Neural cell (in vitro differentiated cells): ENCODE results near the gene UBN1. TPM values are rescaled to one million over a fixed set of nuclear protein-coding genes. Genes with fewer than 3 reads are reported as not detected.

Experiments used
- H2AFZ ChIP-seq: fragments of 200-600, 300-800 bp; sonication (generic), shearing (Covaris generic); 2 replicates; pipeline ENCODE4 v1.6.0; 2014; ENCODE audit warnings: low read depth, mild to moderate bottlenecking, antibody characterized with exemption, low read length, moderate library complexity
- H3F3A ChIP-seq: fragments of 200-600 bp; shearing (Covaris generic); 2 replicates; pipeline ENCODE4 v1.6.1; 2016; ENCODE audit warnings: mild to moderate bottlenecking, moderate library complexity, mixed read lengths, antibody characterized with exemption, low read length; ENCODE audit not compliant: insufficient read depth, poor library complexity, severe bottlenecking
- H3K27ac ChIP-seq: fragments of 200-600, 300-800 bp; sonication (generic), shearing (Covaris generic); 2 replicates; pipeline ENCODE4 v1.5.1; 2014; ENCODE audit warnings: mild to moderate bottlenecking, low read length, moderate library complexity
- H3K27me3 ChIP-seq: fragments of 300-800, 200-600 bp; sonication (generic), shearing (Covaris generic); 2 replicates; pipeline ENCODE4 v1.6.0; 2014; ENCODE audit warnings: mild to moderate bottlenecking, low read depth, low read length, moderate library complexity; ENCODE audit not compliant: insufficient read depth
- H3K36me3 ChIP-seq: fragments of 300-800, 200-600 bp; sonication (generic), shearing (Covaris generic); 2 replicates; pipeline ENCODE4 v1.5.1; 2014; ENCODE audit warnings: mild to moderate bottlenecking, antibody characterized with exemption, low read length, moderate library complexity; ENCODE audit not compliant: insufficient read depth
- H3K4me2 ChIP-seq: fragments of 300-800, 200-600 bp; sonication (generic), shearing (Covaris generic); 2 replicates; pipeline ENCODE4 v1.6.0; 2014; ENCODE audit warnings: mild to moderate bottlenecking, low read length
- H3K4me3 ChIP-seq: fragments of 300-800, 200-600 bp; sonication (generic), shearing (Covaris generic); 2 replicates; pipeline ENCODE4 v1.5.1; 2014; ENCODE audit warnings: mild to moderate bottlenecking, low read length, moderate library complexity
- H3K79me2 ChIP-seq: fragments of 200-600 bp; shearing (Covaris generic); replicated peaks from 2 replicates; pipeline ENCODE4 v1.6.0; 2014; ENCODE audit warnings: mild to moderate bottlenecking, low read length, moderate library complexity; ENCODE audit not compliant: insufficient read depth
- H3K9ac ChIP-seq: fragments of 300-800, 200-600 bp; sonication (generic), shearing (Covaris generic); 2 replicates; pipeline ENCODE4 v1.6.1; 2016; ENCODE audit warnings: mild to moderate bottlenecking, low read length, mixed read lengths
- H3K9me2 ChIP-seq: fragments of 200-600 bp; shearing (Covaris generic); 2 replicates; pipeline ENCODE4 v1.6.1; 2016; ENCODE audit warnings: mild to moderate bottlenecking, low read length, mixed read lengths; ENCODE audit not compliant: insufficient read depth
- H3K9me3 ChIP-seq: fragments of 200-600, 300-800 bp; sonication (generic), shearing (Covaris generic); 2 replicates; pipeline ENCODE4 v1.6.1; 2016; ENCODE audit warnings: mild to moderate bottlenecking, mixed run types, low read length, moderate library complexity, mixed read lengths
- H4K20me1 ChIP-seq: fragments of 200-600 bp; shearing (Covaris generic); 2 replicates; pipeline ENCODE4 v1.6.1; 2016; ENCODE audit warnings: mild to moderate bottlenecking, mixed run types; ENCODE audit not compliant: insufficient read depth
- CTCF ChIP-seq: fragments of 450-650 bp; IDR thresholded peaks from 2 replicates; pipeline ENCODE4 v1.5.1; 2014; ENCODE audit warnings: antibody characterized with exemption, mild to moderate bottlenecking, moderate library complexity; ENCODE audit not compliant: poor library complexity, severe bottlenecking
- EP300 ChIP-seq: fragments of 450-650 bp; conservative IDR thresholded peaks from 2 replicates; pipeline ENCODE4 v1.6.1; 2014; ENCODE audit warnings: antibody characterized with exemption, mild to moderate bottlenecking, moderate library complexity; ENCODE audit not compliant: poor library complexity, severe bottlenecking
- EZH2 ChIP-seq: fragments of 200-600, 300-800 bp; shearing (Covaris generic), sonication (generic); IDR thresholded peaks from 2 replicates; pipeline ENCODE4 v1.6.1; 2014; ENCODE audit warnings: antibody characterized with exemption, low read length, borderline replicate concordance, mild to moderate bottlenecking; ENCODE audit not compliant: insufficient read depth, poor library complexity, severe bottlenecking
- MXI1 ChIP-seq: fragments of 450-650 bp; conservative IDR thresholded peaks from 2 replicates; pipeline ENCODE4 v1.6.1; 2014; ENCODE audit warnings: antibody characterized with exemption, mild to moderate bottlenecking; ENCODE audit not compliant: poor library complexity, severe bottlenecking
- POLR2AphosphoS5 ChIP-seq: IDR thresholded peaks from 2 replicates; pipeline ENCODE4 v1.6.1; 2012
- RAD21 ChIP-seq: fragments of 450-650 bp; conservative IDR thresholded peaks from 2 replicates; pipeline ENCODE4 v1.6.1; 2014; ENCODE audit warnings: antibody characterized with exemption, mild to moderate bottlenecking, moderate library complexity
- REST ChIP-seq: IDR thresholded peaks from 2 replicates; pipeline ENCODE4 v1.6.1; 2012; ENCODE audit warnings: borderline replicate concordance
- SMC3 ChIP-seq: fragments of 450-650 bp; conservative IDR thresholded peaks from 2 replicates; pipeline ENCODE4 v1.6.1; 2014; ENCODE audit warnings: antibody characterized with exemption, mild to moderate bottlenecking, moderate library complexity; ENCODE audit not compliant: poor library complexity
- TAF1 ChIP-seq: IDR thresholded peaks from 2 replicates; pipeline ENCODE4 v1.6.1; 2012; ENCODE audit warnings: low read depth
- polyA plus RNA-seq: library from polyadenylated mRNA; depleted of rRNA; stranded (reverse); fragments of >200 nt; gene quantifications from 2 replicates; pipeline ENCODE4 v1.2.3, GENCODE V29; 2014

Gene UBN1
- polyA plus RNA-seq, 1 donor from 2014 or later = 17.1 TPM

DNA sequence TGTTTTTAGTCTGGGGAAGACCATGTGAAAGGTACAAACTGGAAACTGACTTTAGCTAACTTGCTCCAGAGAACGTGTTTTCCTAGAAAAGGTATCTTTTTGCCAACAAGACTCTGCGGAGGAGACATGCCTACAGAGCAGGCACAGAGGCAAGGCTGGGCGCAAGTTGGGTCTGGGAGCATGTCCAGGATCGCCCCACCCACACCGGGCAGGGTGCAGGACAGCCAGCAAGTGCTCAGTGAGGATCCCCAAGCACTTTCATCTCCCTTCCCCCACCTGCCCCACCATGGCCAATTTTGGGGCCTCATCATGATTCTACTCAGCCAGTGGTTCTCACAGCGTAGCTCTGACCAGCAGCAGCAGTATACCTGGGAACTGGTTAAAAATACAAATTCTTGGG, 26.6 kb upstream of the UBN1 start:
- Histone ChIP-seq H4K20me1 (no peaks in the 10 kb centered on the region), H3K9me3 (no peaks in the 10 kb centered on the region), H3K27me3 (no peaks in the 10 kb centered on the region), H3K36me3 (no peaks in the 10 kb centered on the region), H3F3A (no peaks in the 10 kb centered on the region), H3K4me2 (no peak overlapping the region), H3K9me2 (no peaks in the 10 kb centered on the region), H3K27ac (no peak overlapping the region), H3K79me2 (no peaks in the 10 kb centered on the region), H3K9ac (no peak overlapping the region), H2AFZ (no peak overlapping the region), H3K4me3 (no peak overlapping the region)
- TF ChIP-seq RAD21 = no peak
- TF ChIP-seq SMC3 = no peak
- TF ChIP-seq POLR2AphosphoS5 = no peak
- TF ChIP-seq EZH2 = no peak
- TF ChIP-seq EP300 = no peak
- no peak for TF ChIP-seq CTCF
- no peak for TF ChIP-seq MXI1
- TF ChIP-seq REST = no peak
- no peak for TF ChIP-seq TAF1

- no peak for TF ChIP-seq SMC3
- TF ChIP-seq RAD21 = no peak
- TF ChIP-seq REST = no peak
- no peak for TF ChIP-seq TAF1
- TF ChIP-seq EZH2 = no peak
- no peak for TF ChIP-seq CTCF
- TF ChIP-seq POLR2AphosphoS5 = no peak
- no peak for TF ChIP-seq EP300
- TF ChIP-seq MXI1 = no peak
- no peaks in the 10 kb centered on the region for H3K9me2 ChIP-seq
- no peak overlapping the region for H3K4me2 ChIP-seq
- H3K79me2 ChIP-seq = no peaks in the 10 kb centered on the region
- no peaks in the 10 kb centered on the region for H3F3A ChIP-seq
- no peaks in the 10 kb centered on the region for H3K9me3 ChIP-seq
- no peak overlapping the region for H2AFZ ChIP-seq
- H3K36me3 ChIP-seq = no peaks in the 10 kb centered on the region
- H3K9ac ChIP-seq = no peak overlapping the region
- H4K20me1 ChIP-seq = no peaks in the 10 kb centered on the region
- H3K27me3 ChIP-seq = no peaks in the 10 kb centered on the region
- no peak overlapping the region for H3K4me3 ChIP-seq
- H3K27ac ChIP-seq = no peak overlapping the region
These were observed 22.1 kb upstream of the UBN1 start for GRCh38 chr16:4825196-4825595.
